Endothelial cell of umbilical vein (primary cell): ENCODE data around the gene RIT2. TPM values are rescaled to one million over a fixed set of nuclear protein-coding genes. Genes with fewer than 3 reads are reported as not detected.

Experiments used
- BruUV-seq: library from RNA; stranded (reverse); fragments of 400-500 nt; replicated peaks from 2 replicates; lab custom pipeline; 2021; lab: Mats Ljungman, UMichigan
- CTCF ChIA-PET: fragments of 300-600, 350-600 bp; sonication (Branson Sonifier 250); formaldehyde crosslinking; loops from one replicate; lab custom pipeline; 2021; ENCODE audit warnings: antibody characterized with exemption, inconsistent platforms; lab: Charles Lee
- POLR2A ChIA-PET: fragments of 300-600, 350-600 bp; sonication (Branson Sonifier 250); formaldehyde crosslinking; loops from one replicate; lab custom pipeline; 2021; ENCODE audit warnings: antibody characterized with exemption, inconsistent platforms; lab: Charles Lee
- DNase-seq: peaks from one replicate; pipeline ENCODE4 v3.0.0-alpha.2; 2011; ENCODE audit warnings: low read depth, low spot score
- FAIRE-seq: peaks from 2 replicates; lab custom pipeline; 2011; peaks lifted over from hg19 to GRCh38; lab: Jason Lieb, UNC
- H2AFZ ChIP-seq: 2 replicates; pipeline ENCODE4 v1.6.0; 2012; ENCODE audit warnings: low read depth, low read length, control low read depth, inconsistent platforms
- H3K27ac ChIP-seq: 2 replicates; pipeline ENCODE4 v1.5.1; 2011; ENCODE audit warnings: low read depth, mild to moderate bottlenecking, control low read depth, low read length, moderate library complexity; ENCODE audit not compliant: insufficient read depth
- H3K27me3 ChIP-seq, 2 experiments: 2 replicates each; pipeline versions ENCODE4 v1.6.0 to v1.6.1; 2011; ENCODE audit warnings: low read length in 2 of 2, mixed read lengths in 1 of 2; ENCODE audit not compliant: control insufficient read depth in 2 of 2, insufficient read depth in 2 of 2
- H3K36me3 ChIP-seq, 2 experiments: 2 replicates in 1 of 2; 3 replicates in 1 of 2; pipeline ENCODE4 v1.5.1; 2011; ENCODE audit warnings: low read length in 2 of 2, mild to moderate bottlenecking in 1 of 2, moderate library complexity in 1 of 2; ENCODE audit not compliant: control insufficient read depth in 2 of 2, insufficient read depth in 2 of 2; ENCODE audit errors: extremely low read depth in 1 of 2
- H3K4me1 ChIP-seq: 3 replicates; pipeline ENCODE4 v1.5.1; 2011; ENCODE audit warnings: mild to moderate bottlenecking, low read length; ENCODE audit not compliant: control insufficient read depth, insufficient read depth; ENCODE audit errors: extremely low read depth
- H3K4me2 ChIP-seq: 2 replicates; pipeline ENCODE4 v1.6.1; 2011; ENCODE audit warnings: low read length, control low read depth, mixed read lengths; ENCODE audit not compliant: insufficient read depth
- H3K4me3 ChIP-seq, 3 experiments: fragments of 200-600 bp in 1 of 3; sonication (generic), shearing (Covaris generic) in 1 of 3; replicated peaks in 1 of 3; 2 replicates each; pipeline ENCODE4 v1.5.1; 2011 to 2016; ENCODE audit warnings: control low read depth in 3 of 3, low read length in 3 of 3, mild to moderate bottlenecking in 2 of 3, inconsistent platforms in 1 of 3, low read depth in 1 of 3, moderate library complexity in 1 of 3; ENCODE audit not compliant: insufficient read depth in 1 of 3
- H3K79me2 ChIP-seq: 2 replicates; pipeline ENCODE4 v1.6.0; 2012; ENCODE audit warnings: low read length, inconsistent platforms; ENCODE audit not compliant: control insufficient read depth, insufficient read depth
- H3K9ac ChIP-seq: replicated peaks from 2 replicates; pipeline ENCODE3; 2011; ENCODE audit warnings: low read length, control low read depth; ENCODE audit not compliant: insufficient read depth; ENCODE audit errors: extremely low read depth
- H3K9me1 ChIP-seq: replicated peaks from 3 replicates; pipeline ENCODE4 v1.6.0; 2011; ENCODE audit warnings: mild to moderate bottlenecking, low read length; ENCODE audit not compliant: control insufficient read depth, insufficient read depth; ENCODE audit errors: extremely low read depth
- H3K9me3 ChIP-seq: replicated peaks from 2 replicates; pipeline ENCODE4 v1.5.1; 2012; ENCODE audit warnings: low read length, inconsistent platforms; ENCODE audit not compliant: control insufficient read depth, insufficient read depth
- H4K20me1 ChIP-seq: replicated peaks from 2 replicates; pipeline ENCODE3; 2011; ENCODE audit warnings: mild to moderate bottlenecking, low read length; ENCODE audit not compliant: control insufficient read depth, insufficient read depth; ENCODE audit errors: extremely low read depth
- EZH2 ChIP-seq: IDR thresholded peaks from 2 replicates; pipeline ENCODE4 v1.6.1; 2012; ENCODE audit warnings: borderline replicate concordance, low read depth, mild to moderate bottlenecking, moderate library complexity, low read length, inconsistent platforms; ENCODE audit not compliant: severe bottlenecking
- FOS ChIP-seq: IDR thresholded peaks from 2 replicates; pipeline ENCODE4 v1.6.1; 2011; ENCODE audit warnings: mild to moderate bottlenecking, low read length, moderate library complexity, borderline replicate concordance; ENCODE audit not compliant: insufficient read depth
- JUN ChIP-seq: IDR thresholded peaks from 2 replicates; pipeline ENCODE4 v1.6.1; 2011; ENCODE audit warnings: borderline replicate concordance, low read depth; ENCODE audit not compliant: insufficient read length, insufficient read depth
- MYC ChIP-seq: IDR thresholded peaks from one replicate; pipeline ENCODE4 v1.6.1; 2011; ENCODE audit warnings: mild to moderate bottlenecking, low read depth, low read length
- POLR2A ChIP-seq: IDR thresholded peaks from 2 replicates; pipeline ENCODE4 v1.6.1; 2012; ENCODE audit warnings: low read depth, mild to moderate bottlenecking, control low read depth, low read length
- POLR2AphosphoS5 ChIP-seq: IDR thresholded peaks from 2 replicates; pipeline ENCODE4 v1.6.1; 2012; ENCODE audit warnings: low read depth, mild to moderate bottlenecking, control low read depth, low read length, moderate library complexity; ENCODE audit not compliant: insufficient read depth
- dilution Hi-C: fragments of 300-500 bp; cut with MboI; formaldehyde crosslinking; loops from one replicate; pipeline ENCODE4 v1.15.0; 2019; ENCODE audit warnings: low sequenced_read_pairs; ENCODE audit not compliant: extremely low pct_ligation_motif_present
- intact Hi-C: fragments of 100-400 bp; cut with micrococcal nuclease; formaldehyde crosslinking; loops from one replicate; pipeline ENCODE4 v1.10.0; 2022
- polyA plus RNA-seq, 4 experiments: library from polyadenylated mRNA; depleted of rRNA in 3 of 4; stranded (reverse) in 3 of 4; unstranded in 1 of 4; fragments of >200 nt; gene quantifications; 2 replicates each; pipeline versions ENCODE4 v1.2.1 to v1.2.3, GENCODE V29; 2011 to 2012; ENCODE audit warnings: missing spikeins in 1 of 4
- total RNA-seq: library from RNA; stranded (reverse); gene quantifications from 2 replicates; pipeline ENCODE4 v1.2.3, GENCODE V29; 2021
- TF ChIP-seq, protein P1 (sequence below), 2 donors: IDR thresholded peaks; 1 replicate in 1 of 2; 2 replicates in 1 of 2; pipeline ENCODE4 v1.5.1; 2011; ENCODE audit warnings: low read length in 2 of 2, mild to moderate bottlenecking in 2 of 2, moderate library complexity in 2 of 2, control low read depth in 1 of 2, inconsistent platforms in 1 of 2, low read depth in 1 of 2; ENCODE audit not compliant: insufficient read depth in 1 of 2; ENCODE audit errors: extremely low read depth in 1 of 2
- TF ChIP-seq, protein P2 (sequence below): IDR thresholded peaks from 2 replicates; pipeline ENCODE4 v1.6.1; 2011; ENCODE audit not compliant: insufficient read depth, insufficient read length

The RIT2 gene
- total and polyA plus RNA-seq, 2 donors (not counting 3 experiments of a cell fraction or from before 2014, with no cell fraction given) = not detected

DNA sequence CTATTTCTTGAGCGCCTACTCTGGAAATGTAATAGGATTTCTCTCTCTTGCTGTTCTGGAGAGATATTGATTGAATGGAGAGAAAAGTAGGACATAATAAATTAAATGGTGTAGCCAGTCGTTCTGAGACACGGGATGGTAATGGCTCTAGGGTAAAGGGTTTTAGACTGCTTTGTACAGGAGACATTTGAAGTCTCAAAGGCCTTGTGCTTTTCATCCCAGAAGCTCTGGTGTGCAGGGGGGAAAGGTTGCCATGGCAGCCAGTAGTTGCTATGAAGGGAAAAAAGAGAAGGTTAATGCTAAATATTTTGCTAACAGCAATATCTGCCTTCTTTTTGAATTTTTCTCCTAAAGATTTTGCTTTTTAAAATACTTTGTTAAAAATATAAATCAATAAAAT, 359.3 kb downstream of the RIT2 start:
- Histone ChIP-seq H2AFZ (no peak overlapping the region), H4K20me1 (no peaks in the 10 kb centered on the region), H3K27ac (no peak overlapping the region), H3K9ac (no peak overlapping the region), H3K9me1 (no peaks in the 10 kb centered on the region), H3K9me3 (no peaks in the 10 kb centered on the region), H3K4me1 (no peaks in the 10 kb centered on the region), H3K4me2 (no peak overlapping the region), H3K27me3 (no peaks in the 10 kb centered on the region), H3K4me3 (no peak overlapping the region), H3K36me3 (no peaks in the 10 kb centered on the region), H3K79me2 (no peaks in the 10 kb centered on the region)
- DNase-seq = no peak
- ChIA-PET POLR2A (no interaction called here), CTCF (no interaction called here)
- no TSS peak for BruUV-seq
- TF ChIP-seq FOS (no peak), MYC (no peak), POLR2AphosphoS5 (no peak), EZH2 (no peak), JUN (no peak), POLR2A (no peak)
- TF ChIP-seq, protein P1, sequence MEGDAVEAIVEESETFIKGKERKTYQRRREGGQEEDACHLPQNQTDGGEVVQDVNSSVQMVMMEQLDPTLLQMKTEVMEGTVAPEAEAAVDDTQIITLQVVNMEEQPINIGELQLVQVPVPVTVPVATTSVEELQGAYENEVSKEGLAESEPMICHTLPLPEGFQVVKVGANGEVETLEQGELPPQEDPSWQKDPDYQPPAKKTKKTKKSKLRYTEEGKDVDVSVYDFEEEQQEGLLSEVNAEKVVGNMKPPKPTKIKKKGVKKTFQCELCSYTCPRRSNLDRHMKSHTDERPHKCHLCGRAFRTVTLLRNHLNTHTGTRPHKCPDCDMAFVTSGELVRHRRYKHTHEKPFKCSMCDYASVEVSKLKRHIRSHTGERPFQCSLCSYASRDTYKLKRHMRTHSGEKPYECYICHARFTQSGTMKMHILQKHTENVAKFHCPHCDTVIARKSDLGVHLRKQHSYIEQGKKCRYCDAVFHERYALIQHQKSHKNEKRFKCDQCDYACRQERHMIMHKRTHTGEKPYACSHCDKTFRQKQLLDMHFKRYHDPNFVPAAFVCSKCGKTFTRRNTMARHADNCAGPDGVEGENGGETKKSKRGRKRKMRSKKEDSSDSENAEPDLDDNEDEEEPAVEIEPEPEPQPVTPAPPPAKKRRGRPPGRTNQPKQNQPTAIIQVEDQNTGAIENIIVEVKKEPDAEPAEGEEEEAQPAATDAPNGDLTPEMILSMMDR (IDR thresholded peaks at IDR 0.05; ENCODE audit: extremely low read depth in 1 of 2, insufficient read depth in 1 of 2, low read depth in 1 of 2, low read length in 2 of 2) = no peak
- TF ChIP-seq, protein P2, sequence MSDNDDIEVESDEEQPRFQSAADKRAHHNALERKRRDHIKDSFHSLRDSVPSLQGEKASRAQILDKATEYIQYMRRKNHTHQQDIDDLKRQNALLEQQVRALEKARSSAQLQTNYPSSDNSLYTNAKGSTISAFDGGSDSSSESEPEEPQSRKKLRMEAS = no peak
- FAIRE-seq = no peak
- intact Hi-C loops = no loop called here
- dilution Hi-C loops = no loop called here
